ENCODE data around the gene PSMD8. TPM values are rescaled to one million over a fixed set of nuclear protein-coding genes. Genes with fewer than 3 reads are reported as not detected.

PSMD8 gene
- total RNA-seq, 2 donors from 2014 or later = 403 to 603 TPM

DNA sequence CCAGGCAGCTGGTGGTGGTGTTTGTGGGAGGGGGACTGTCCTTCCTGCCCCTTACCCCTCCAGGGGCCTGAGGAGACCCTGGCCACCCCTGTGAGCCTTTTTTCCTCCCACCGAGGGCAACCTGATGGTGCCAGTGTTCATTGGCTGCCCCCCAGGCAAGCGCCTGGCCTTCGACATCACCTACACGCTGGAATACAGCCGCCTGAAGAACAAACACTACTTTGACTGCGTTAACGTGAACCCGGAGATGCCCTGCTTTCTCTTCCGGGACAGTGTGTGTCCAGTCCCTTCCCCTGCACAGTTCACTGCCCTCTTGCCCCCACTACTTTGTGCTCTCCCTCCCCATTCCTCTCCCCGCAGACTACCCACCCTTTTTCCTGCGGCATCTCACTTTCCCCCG lies 7.3 kb upstream of the PSMD8 start:
- Histone ChIP-seq H3K27me3 (no peaks in the 10 kb centered on the region), H3K9me3 (no peaks in the 10 kb centered on the region), H3K36me3 (no peaks in the 10 kb centered on the region), H3K4me1 (peaks cover 0 to 10% of the 10 kb centered on the region in 2 donors), H3K4me3 (no peak overlapping the region), H3K27ac (no peak overlapping the region)
- DNase-seq (ENCODE audit: low spot score) = no peak
- TF ChIP-seq, protein P1, sequence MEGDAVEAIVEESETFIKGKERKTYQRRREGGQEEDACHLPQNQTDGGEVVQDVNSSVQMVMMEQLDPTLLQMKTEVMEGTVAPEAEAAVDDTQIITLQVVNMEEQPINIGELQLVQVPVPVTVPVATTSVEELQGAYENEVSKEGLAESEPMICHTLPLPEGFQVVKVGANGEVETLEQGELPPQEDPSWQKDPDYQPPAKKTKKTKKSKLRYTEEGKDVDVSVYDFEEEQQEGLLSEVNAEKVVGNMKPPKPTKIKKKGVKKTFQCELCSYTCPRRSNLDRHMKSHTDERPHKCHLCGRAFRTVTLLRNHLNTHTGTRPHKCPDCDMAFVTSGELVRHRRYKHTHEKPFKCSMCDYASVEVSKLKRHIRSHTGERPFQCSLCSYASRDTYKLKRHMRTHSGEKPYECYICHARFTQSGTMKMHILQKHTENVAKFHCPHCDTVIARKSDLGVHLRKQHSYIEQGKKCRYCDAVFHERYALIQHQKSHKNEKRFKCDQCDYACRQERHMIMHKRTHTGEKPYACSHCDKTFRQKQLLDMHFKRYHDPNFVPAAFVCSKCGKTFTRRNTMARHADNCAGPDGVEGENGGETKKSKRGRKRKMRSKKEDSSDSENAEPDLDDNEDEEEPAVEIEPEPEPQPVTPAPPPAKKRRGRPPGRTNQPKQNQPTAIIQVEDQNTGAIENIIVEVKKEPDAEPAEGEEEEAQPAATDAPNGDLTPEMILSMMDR (IDR thresholded peaks at IDR 0.05) = no peak

DNA sequence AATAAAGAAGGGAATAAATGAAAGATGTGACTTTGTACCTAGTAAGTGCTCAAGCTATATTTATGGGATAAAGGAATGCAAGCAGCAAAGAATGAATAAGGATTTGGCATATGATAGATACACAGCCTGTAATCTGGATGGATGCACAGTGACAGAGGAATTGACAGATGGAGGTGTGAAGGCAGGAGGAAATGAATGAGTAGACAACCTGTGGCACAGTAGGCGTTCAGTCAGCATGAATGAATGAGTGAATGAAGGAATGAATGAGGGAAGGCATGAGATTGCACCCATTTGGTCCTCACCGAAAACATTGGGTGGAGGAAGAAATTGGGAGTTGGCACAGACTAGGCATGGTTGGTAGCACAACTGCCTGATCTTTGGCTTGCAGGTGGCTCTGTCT lies 4.8 kb upstream of the PSMD8 start:
- TF ChIP-seq, protein P1 (IDR thresholded peaks at IDR 0.05) = no peak

DNA sequence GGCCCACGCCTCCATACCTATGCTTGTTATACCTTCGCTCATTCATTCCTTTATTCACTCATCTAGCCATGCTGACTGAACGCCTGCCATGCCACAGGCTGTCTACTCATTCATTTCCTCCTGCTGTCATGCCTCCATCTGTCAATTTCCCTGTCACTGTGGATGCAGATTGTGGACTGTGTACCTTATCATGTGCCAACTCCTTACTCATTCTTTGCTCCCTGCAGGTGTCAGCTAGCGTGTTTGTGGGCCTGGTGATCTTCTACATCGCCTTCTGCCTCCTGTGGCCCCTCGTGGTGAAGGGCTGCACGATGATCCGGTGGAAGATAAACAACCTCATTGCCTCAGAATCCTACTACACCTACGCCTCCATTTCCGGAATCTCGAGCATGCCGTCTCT lies 4.1 kb upstream of the PSMD8 start:
- TF ChIP-seq, protein P1 (IDR thresholded peaks at IDR 0.05) = no peak
- DNase-seq (ENCODE audit: low spot score) = no peak
- Histone ChIP-seq H3K27ac (no peak overlapping the region), H3K4me1 (peaks cover 0 to 7% of the 10 kb centered on the region in 2 donors), H3K9me3 (no peaks in the 10 kb centered on the region), H3K4me3 (no peak overlapping the region), H3K36me3 (no peaks in the 10 kb centered on the region), H3K27me3 (no peaks in the 10 kb centered on the region)

More for the DNA sequence above, 4.8 kb upstream of the PSMD8 start:
- H3K27me3 ChIP-seq = no peaks in the 10 kb centered on the region
- no peaks in the 10 kb centered on the region for H3K9me3 ChIP-seq
- H3K36me3 ChIP-seq = no peaks in the 10 kb centered on the region
- H3K4me1 ChIP-seq = peaks cover 0 to 5% of the 10 kb centered on the region in 2 donors
- DNase-seq (ENCODE audit: low spot score) = no peak
- no peak overlapping the region for H3K27ac ChIP-seq
- no peak overlapping the region for H3K4me3 ChIP-seq

DNA sequence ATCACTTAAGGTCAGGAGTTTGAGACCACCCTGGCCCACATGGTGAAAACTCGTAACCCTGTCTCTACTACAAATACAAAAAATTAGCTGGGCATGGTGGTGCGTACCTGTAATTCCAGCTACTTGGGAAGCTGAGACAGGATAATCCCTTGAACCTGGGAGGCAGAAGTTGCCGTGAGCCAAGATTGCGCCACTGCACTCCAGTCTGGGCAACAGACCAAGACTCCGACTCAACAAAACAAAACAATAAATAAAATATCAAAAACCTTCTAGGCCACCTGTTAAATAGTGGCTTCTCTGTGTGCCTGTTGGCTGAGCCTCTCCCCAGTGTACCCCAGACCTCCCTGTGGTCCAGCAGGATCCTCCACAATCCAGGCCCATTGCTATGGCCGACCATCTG lies 3.3 kb upstream of the PSMD8 start:
- TF ChIP-seq, protein P1 (IDR thresholded peaks at IDR 0.05) = no peak
- Histone ChIP-seq H3K27ac (no peak overlapping the region), H3K4me3 (no peak overlapping the region), H3K4me1 (peaks cover 0 to 15% of the 10 kb centered on the region in 2 donors), H3K27me3 (no peaks in the 10 kb centered on the region), H3K9me3 (no peaks in the 10 kb centered on the region), H3K36me3 (peaks cover 1% of the 10 kb centered on the region)
- no peak for DNase-seq (ENCODE audit: low spot score)

DNA sequence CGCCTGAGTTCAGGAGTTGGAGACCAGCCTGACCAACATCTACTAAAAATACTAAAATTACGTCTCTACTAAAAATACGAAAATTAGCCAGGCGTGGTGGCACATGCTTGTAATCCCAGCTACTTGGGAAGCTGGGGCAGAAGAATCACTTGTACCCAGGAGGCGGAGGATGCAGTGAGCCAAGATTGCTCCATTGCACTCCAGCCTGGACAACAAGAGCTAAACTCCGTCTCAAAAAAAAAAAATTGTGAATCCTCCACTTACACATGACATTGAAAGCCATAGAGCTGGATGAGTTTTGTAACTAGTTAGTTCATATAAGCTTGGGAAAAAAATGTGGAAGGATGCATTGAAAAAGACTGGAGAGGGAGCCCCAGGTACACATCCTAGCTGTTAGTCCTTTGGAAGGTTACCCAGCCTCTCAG lies 452 bp upstream of the PSMD8 start:
- Histone ChIP-seq H3K36me3 (peaks cover 22% of the 10 kb centered on the region), H3K4me3 (peak overlapping the region; percentile 27 to 91)
- TF ChIP-seq, protein P1 (IDR thresholded peaks at IDR 0.05) = no peak

DNA sequence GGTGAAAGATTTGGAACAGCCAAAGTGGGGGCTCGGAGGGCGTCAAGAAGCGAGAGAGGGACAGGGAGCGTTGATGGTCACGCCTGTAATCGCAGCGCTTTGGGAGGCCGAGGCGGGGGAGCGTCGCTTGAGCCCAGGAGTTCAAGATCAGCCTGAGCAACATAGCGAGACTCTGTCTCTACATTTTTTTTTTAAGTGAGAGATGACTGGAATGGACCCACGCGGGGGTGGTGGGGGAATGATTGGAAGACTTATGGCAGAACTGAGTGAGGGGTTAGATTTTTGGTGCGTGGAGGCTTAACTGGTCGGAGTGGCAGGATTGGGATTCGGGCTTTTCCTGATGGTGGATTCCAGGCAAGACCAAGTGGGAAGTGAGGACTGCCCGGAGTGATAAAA lies 725 bp downstream of the PSMD8 start:
- Histone ChIP-seq H3K9me3 (no peaks in the 10 kb centered on the region), H3K4me1 (peaks cover 0 to 28% of the 10 kb centered on the region in 2 donors), H3K36me3 (peaks cover 34% of the 10 kb centered on the region), H3K27me3 (no peaks in the 10 kb centered on the region), H3K4me3 (peak overlapping the region; percentile 82 to 91), H3K27ac (peak overlapping the region; percentile 91 to 92)
- DNase-seq (ENCODE audit: low spot score) = no peak
- TF ChIP-seq, protein P1 (IDR thresholded peaks at IDR 0.05) = no peak

More for the DNA sequence above, 452 bp upstream of the PSMD8 start:
- Histone ChIP-seq H3K27me3 (no peaks in the 10 kb centered on the region), H3K9me3 (no peaks in the 10 kb centered on the region), H3K27ac (peak overlapping the region; percentile 91 to 92), H3K4me1 (peaks cover 0 to 28% of the 10 kb centered on the region in 2 donors)
- no peak for DNase-seq (ENCODE audit: low spot score)

Data from right atrium auricular region (tissue), 2 donors.